Pons (tissue), 1 donor: ENCODE data around the gene NUDCD2.
A peak's percentile ranks its signal among the peaks of the same experiment; 100 is the strongest.
"Not testable (repeated sequence)": the region's sequence is repeated elsewhere in the genome, so short reads cannot be mapped to it uniquely, and the experiment has no call there.

Experiments used
- DNase-seq: peaks from one replicate; pipeline ENCODE4 v3.0.0-alpha.2; 2016; ENCODE audit warnings: low spot score

The NUDCD2 gene

GRCh38 chr5:163467682-163468081 is 7.8 kb upstream of the NUDCD2 start:
- DNase-seq: no peak

DNA sequence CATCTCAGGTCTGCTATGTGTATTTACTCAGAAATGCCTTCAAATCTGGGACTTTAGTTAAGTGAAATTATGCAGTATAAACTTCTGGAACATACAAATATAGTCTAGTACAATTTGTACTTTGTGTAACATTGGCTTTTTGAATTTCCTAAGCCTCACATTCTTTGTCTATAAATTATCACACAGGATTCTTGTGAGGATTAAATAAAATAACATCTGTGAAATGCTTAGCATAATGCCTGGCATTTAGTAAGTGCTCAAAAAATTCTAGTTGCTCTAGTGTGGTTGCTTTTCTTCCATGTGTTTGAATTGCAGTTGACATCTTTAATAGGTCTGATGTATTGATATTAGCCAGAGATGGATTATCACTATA is 3.1 kb upstream of the NUDCD2 start:
- no peak for DNase-seq

- no peak for DNase-seq
These were observed 765 bp upstream of the NUDCD2 start, which contains the start of gene HMMR for GRCh38 chr5:163460562-163461171. HMMR (plus strand) TSS chr5:163460632; CDS start chr5:163460693, 61 bp downstream.

- no peak for DNase-seq
These were observed 462 bp downstream of the NUDCD2 start for GRCh38 chr5:163459462-163459818.

DNA sequence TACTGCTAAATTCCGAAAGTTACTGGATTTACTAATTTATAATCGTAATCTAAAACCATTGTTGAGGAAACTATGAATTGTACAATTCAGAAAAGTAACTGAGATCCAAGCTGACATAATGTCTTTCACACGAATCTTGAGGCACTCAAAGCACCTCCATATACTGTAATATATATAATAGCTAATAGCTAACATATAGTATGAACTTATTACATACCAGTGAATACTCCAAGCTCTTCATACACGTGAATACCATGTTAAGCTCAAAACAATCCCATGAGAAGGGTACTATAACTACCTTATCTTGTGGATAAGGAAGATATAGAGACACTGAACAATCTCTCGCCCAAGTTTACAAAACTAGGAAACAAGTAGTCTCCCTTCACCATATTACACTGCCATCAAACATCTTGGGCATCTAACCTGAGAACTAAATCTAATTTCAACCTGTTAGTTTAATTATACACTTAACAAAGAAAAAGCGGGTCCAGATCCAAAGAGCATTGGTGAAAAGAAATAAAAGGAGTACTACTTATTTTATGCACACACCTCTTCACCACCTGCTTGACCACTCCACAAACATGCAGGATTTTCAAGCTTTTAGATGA is 1.0 kb downstream of the NUDCD2 start:
- DNase-seq: no peak

DNA sequence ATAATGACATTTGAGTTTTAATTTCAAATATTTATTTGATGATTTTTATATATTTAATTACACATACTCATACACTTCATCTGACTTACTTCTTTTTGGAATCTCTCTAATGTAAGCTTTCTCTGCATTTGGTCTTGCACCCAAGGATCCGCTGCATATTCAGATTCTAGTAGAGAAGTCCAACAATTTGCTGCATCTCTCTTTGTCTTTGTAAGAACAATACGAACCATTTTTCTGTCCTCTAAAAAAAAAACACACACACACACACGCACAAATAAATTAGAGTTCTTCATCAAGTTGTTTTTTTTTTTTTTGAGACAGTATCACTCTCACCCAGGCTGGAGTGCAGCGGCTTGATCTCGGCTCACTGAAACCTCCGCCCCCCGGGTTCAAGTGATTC is 3.1 kb downstream of the NUDCD2 start:
- peak; percentile 75 for DNase-seq

DNA sequence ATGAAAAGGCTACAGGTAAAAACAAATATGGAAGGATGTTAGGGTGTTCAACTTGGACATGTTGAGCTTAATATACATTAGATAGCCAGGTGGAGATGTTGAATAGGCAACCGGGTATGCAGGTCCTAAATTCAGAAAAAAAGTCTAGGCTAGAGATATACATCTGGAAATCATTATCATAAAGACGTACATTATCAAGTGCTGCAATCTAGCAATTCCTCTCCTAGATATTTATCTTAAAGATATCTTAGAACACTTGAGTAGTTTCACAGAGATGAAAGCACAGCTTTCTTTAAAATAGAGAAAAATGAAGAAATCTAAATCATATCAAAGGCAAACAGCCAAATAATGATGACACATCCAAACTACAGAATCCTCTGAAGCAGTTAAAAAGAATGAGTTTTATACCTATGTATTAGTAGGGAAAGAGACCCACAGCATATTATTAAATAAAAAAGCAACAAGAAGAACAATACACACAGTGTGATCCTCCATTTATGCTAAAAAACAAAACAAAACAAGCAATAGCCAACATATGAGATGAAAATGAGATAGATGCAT is 3.8 kb downstream of the NUDCD2 start:
- no peak for DNase-seq

- not testable (repeated sequence) for DNase-seq
These were observed 4.5 kb downstream of the NUDCD2 start for GRCh38 chr5:163455406-163455805.

GRCh38 chr5:163453705-163454104 is 6.2 kb downstream of the NUDCD2 start:
- no peak for DNase-seq

DNA sequence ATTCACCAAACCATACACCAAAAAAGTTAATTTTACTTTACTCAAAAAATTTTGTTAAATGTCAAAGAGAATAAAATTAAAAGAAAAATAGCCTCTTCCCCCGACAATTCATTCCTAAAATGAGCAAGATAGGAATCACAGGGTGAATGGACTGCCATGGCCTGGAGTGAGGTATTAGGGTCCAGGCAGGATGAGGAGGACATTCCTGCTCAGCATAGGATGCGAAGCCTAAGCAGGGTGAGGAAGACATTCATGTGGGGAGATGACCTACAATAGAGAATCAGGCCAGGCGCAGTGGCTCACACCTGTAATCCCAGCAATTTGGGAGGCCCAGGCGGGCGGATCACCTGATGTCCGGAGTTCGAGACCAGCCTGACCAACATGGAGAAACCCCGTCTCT is 8.4 kb downstream of the NUDCD2 start:
- no peak for DNase-seq

DNA sequence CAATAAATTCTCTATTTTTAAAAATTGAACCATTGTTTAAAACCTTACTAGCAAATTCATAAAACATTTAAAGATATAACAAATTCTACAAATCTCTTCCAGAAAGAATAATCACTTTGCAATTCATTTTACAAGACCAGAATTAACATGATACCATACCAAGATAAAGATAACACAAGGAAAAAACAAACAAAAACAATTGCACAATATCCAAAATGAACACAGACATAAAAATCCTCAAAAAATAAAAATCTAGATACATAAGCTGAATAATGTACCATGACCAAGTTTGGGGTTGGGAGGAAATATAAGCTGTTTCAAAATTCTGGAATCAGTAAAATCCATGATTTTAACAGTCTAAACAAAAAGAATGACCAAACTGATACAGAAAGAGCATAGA is 11.4 kb downstream of the NUDCD2 start:
- DNase-seq: no peak

GRCh38 chr5:163447875-163448274 is 12.0 kb downstream of the NUDCD2 start:
- DNase-seq: no peak

- no peak for DNase-seq
These were observed 12.7 kb downstream of the NUDCD2 start for GRCh38 chr5:163447191-163447590.

- no peak for DNase-seq
These were observed 14.6 kb downstream of the NUDCD2 start for GRCh38 chr5:163445345-163445744.

DNA sequence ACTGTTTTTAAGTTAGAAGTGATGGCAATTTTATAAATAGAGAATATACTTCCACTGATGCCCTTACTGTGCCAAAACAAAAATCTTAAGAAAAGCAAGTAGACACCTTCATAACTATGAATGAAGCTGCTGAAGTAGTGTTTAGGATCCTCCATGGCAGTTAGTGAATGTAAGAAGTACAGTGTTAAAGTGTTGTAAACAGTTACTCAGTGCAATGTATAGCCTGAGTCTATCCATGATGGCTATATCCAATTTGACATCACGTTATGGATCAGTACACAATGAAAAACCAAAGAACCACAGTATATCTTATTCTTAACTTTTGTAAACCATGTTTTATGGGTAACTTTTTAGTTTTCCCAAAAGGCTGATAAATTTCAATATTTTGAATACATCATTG is 15.4 kb downstream of the NUDCD2 start:
- DNase-seq: no peak

GRCh38 chr5:163440954-163441353 is 18.9 kb downstream of the NUDCD2 start:
- DNase-seq: no peak

DNA sequence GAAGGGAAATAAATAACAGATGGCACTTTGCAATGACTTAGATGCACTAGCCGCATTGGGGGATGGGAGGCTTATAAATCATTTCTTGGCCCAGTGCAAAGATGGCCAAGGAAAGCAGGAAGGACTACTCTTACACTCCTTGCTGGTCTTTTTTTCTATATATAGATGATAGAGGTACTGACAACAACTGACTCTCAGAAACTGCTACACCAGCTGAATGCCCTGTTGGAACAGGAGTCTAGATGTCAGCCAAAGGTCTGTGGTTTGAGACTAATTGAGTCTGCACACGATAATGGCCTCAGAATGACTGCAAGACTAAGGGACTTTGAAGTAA is 20.8 kb downstream of the NUDCD2 start:
- DNase-seq: no peak

DNA sequence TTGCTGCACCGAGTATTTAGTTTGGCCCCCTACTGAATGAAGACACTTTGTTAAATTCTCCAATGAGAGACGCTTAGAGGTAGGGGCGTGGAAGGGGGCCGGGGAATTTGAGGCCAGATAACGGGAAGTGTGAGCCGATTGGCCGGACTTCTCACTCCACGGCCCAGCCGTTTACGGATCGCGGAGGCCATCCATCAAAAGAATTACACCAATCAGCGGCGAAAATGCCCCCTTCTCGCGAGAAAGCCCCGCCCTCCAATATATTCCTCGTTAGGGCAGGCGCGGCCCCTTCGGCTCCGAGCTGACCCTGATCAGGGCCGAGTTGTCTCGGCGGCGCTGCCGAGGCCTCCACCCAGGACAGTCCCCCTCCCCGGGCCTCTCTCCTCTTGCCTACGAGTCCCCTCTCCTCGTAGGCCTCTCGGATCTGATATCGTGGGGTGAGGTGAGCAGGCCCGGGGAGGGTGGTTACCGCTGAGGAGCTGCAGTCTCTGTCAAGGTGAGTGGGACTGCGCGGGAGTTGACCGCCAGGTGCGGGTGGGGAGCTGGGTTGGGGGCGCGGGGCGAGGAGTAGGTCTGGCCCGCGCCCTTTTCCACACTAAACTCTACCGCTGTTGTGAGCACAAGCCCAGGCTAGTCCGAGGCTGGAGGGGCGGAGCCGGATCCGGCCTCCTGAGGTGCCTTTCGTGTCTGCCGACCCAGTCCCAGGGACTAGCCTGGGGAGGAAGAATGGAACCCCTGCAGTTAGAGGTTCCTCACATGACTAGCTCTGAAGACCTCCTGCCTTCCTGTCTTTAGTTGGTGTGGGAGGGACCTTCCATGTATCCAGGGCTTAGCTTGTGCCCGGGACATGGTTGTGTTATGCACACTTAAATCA is 22.4 kb downstream of the NUDCD2 start, which contains the start of gene CCNG1:
Gene CCNG1 (plus strand): TSS at position 287 of the 874 bp plus-strand sequence. CDS start 1,662 bp downstream, outside the sequence.
- peak; percentile 98 for DNase-seq

DNA sequence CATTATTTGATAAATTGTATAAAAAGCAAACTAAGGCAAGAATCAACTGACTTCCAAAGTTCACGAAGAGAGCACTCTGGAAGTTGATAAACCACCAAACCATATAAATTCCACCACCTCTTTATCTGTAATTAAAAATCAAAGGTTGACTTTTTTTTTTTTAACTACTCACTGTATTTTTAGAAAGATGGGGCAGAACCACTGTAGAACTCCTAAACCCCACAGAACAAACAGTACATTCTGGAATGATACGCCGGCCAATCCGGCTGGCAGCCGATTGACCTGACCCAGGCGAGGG is 22.9 kb downstream of the NUDCD2 start:
- no peak for DNase-seq

DNA sequence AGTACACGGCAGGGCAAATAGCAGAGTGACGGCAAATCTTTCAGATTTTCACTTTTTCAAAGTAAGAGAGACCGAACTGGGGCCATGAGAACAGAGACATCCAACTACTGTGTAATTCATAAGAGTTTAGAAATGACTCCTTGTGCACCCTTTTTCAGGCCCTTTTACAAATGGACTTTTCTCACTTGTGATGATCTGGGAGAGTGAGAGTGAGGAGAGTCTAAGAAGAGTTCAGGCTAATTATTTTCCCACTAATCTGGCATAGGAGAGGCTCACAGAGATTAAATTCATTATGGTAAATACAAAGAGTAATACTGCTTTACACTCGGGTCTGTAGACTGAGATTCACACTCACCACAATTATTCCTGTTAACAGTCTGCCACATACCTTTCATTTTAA is 23.4 kb downstream of the NUDCD2 start:
- no peak for DNase-seq

GRCh38 chr5:163434401-163434866 is 25.5 kb downstream of the NUDCD2 start:
- DNase-seq: no peak

GRCh38 chr5:163433271-163433670 is 26.6 kb downstream of the NUDCD2 start:
- no peak for DNase-seq

- no peak for DNase-seq
These were observed 27.4 kb downstream of the NUDCD2 start for GRCh38 chr5:163432544-163432943.
